HCT116 (cell line): ENCODE data around the gene C1QTNF3. TPM values are rescaled to one million over a fixed set of nuclear protein-coding genes. Genes with fewer than 3 reads are reported as not detected.

Source experiments
- ATAC-seq: fragments of 200-7000 bp; cut with Tn5 transposase; 2 replicates; pipeline ENCODE4 v1.9.1; 2020; ENCODE audit warnings: mild to moderate bottlenecking, moderate library complexity
- BruUV-seq: library from RNA; stranded (reverse); fragments of 400-500 nt; replicated peaks from 2 replicates; lab custom pipeline; 2021; lab: Mats Ljungman, UMichigan
- CTCF ChIA-PET: fragments of 300-600 bp; sonication (Branson Sonifier 250); formaldehyde crosslinking; loops from one replicate; lab custom pipeline; 2021; ENCODE audit warnings: antibody characterized with exemption; lab: Charles Lee
- POLR2A ChIA-PET: fragments of 300-600, 350-600 bp; sonication (Branson Sonifier 250); formaldehyde crosslinking; loops from one replicate; lab custom pipeline; 2021; ENCODE audit warnings: antibody characterized with exemption; lab: Charles Lee
- RAD21 ChIA-PET, 2 experiments: fragments of 300-600 bp; sonication (Branson Sonifier 250); formaldehyde crosslinking; loops; one replicate each; lab custom pipeline; 2023; ENCODE audit warnings: low total read pairs in 2 of 2; ENCODE audit not compliant: uncharacterized antibody in 2 of 2, unreplicated experiment in 2 of 2, low non-redundant PET in 1 of 2; lab: Charles Lee
- DNase-seq: peaks from one replicate; pipeline ENCODE4 v3.0.0-alpha.2; 2010; ENCODE audit warnings: low read depth, low spot score
- H2AFZ ChIP-seq: fragments of 200-600 bp; shearing (Covaris generic), sonication (generic); 2 replicates; pipeline ENCODE4 v1.6.1; 2017; ENCODE audit warnings: low read depth, mixed run types, mixed read lengths, antibody characterized with exemption, low read length; ENCODE audit not compliant: poor library complexity, severe bottlenecking
- H3K27ac ChIP-seq: 2 replicates; pipeline ENCODE4 v1.5.1; 2012; ENCODE audit warnings: low read depth, low read length
- H3K27me3 ChIP-seq: fragments of 200-600 bp; sonication (generic); 2 replicates; pipeline ENCODE4 v1.6.1; 2016; ENCODE audit warnings: mixed run types, low read length, mixed read lengths; ENCODE audit not compliant: insufficient read depth
- H3K36me3 ChIP-seq, 2 experiments: fragments of 200-500 bp in 1 of 2; fragments of 200-600 bp in 1 of 2; sonication (Bioruptor generic) in 1 of 2; sonication (generic) in 1 of 2; 2 replicates each; pipeline versions ENCODE4 v1.5.1 to v1.6.1; 2014 to 2016; ENCODE audit warnings: low read length in 2 of 2, inconsistent platforms in 1 of 2, mixed read lengths in 1 of 2, mixed run types in 1 of 2; ENCODE audit not compliant: insufficient read depth in 2 of 2, control insufficient read depth in 1 of 2
- H3K4me1 ChIP-seq, 2 experiments: fragments of 200-600 bp in 1 of 2; sonication (generic) in 1 of 2; 2 replicates each; pipeline versions ENCODE4 v1.5.1 to v1.6.1; 2012 to 2017; ENCODE audit warnings: low read length in 2 of 2, inconsistent platforms in 1 of 2, mild to moderate bottlenecking in 1 of 2, mixed read lengths in 1 of 2, mixed run types in 1 of 2, moderate library complexity in 1 of 2; ENCODE audit not compliant: insufficient read depth in 2 of 2, control insufficient read depth in 1 of 2
- H3K4me2 ChIP-seq: fragments of 200-600 bp; sonication (generic); 2 replicates; pipeline ENCODE4 v1.6.1; 2017; ENCODE audit warnings: mixed run types, low read length, mixed read lengths
- H3K4me3 ChIP-seq, 2 experiments: fragments of 200-600 bp in 1 of 2; sonication (generic) in 1 of 2; replicated peaks in 1 of 2; 2 replicates each; pipeline ENCODE4 v1.5.1; 2011 to 2016; ENCODE audit warnings: low read length in 2 of 2, control low read depth in 1 of 2, low read depth in 1 of 2, mild to moderate bottlenecking in 1 of 2, mixed read lengths in 1 of 2, mixed run types in 1 of 2
- H3K79me2 ChIP-seq: fragments of 200-600 bp; sonication (generic); 2 replicates; pipeline ENCODE4 v1.6.1; 2017; ENCODE audit warnings: mild to moderate bottlenecking, mixed run types, low read length, moderate library complexity, mixed read lengths; ENCODE audit not compliant: insufficient read depth
- H3K9ac ChIP-seq: fragments of 200-600 bp; sonication (generic); 2 replicates; pipeline ENCODE4 v1.6.1; 2016; ENCODE audit warnings: low read length, mixed read lengths
- H3K9me2 ChIP-seq: fragments of 200-600 bp; sonication (generic), shearing (Covaris generic); 2 replicates; pipeline ENCODE4 v1.6.1; 2017; ENCODE audit warnings: mixed run types, mild to moderate bottlenecking, moderate library complexity; ENCODE audit not compliant: insufficient read depth
- H3K9me3 ChIP-seq, 2 experiments: fragments of 200-500 bp in 1 of 2; fragments of 200-600 bp in 1 of 2; sonication (Bioruptor generic) in 1 of 2; sonication (generic) in 1 of 2; 2 replicates each; pipeline ENCODE4 v1.6.1; 2014 to 2017; ENCODE audit warnings: low read length in 2 of 2, mixed read lengths in 2 of 2, inconsistent platforms in 1 of 2, low read depth in 1 of 2, mild to moderate bottlenecking in 1 of 2, mixed run types in 1 of 2, moderate library complexity in 1 of 2; ENCODE audit not compliant: control insufficient read depth in 1 of 2, insufficient read depth in 1 of 2
- H4K20me1 ChIP-seq: fragments of 200-600 bp; sonication (generic), shearing (Covaris generic); 2 replicates; pipeline ENCODE4 v1.6.1; 2017; ENCODE audit warnings: mixed run types, mild to moderate bottlenecking, moderate library complexity; ENCODE audit not compliant: insufficient read depth
- CBX3 ChIP-seq: IDR thresholded peaks from 2 replicates; pipeline ENCODE4 v1.6.1; 2012; ENCODE audit warnings: low read depth
- CEBPB ChIP-seq: IDR thresholded peaks from 2 replicates; pipeline ENCODE4 v1.6.1; 2012; ENCODE audit warnings: low read depth
- EZH2phosphoT487 ChIP-seq: fragments of 200-600 bp; IDR thresholded peaks from 2 replicates; pipeline ENCODE4 v1.6.1; 2018; ENCODE audit warnings: antibody characterized with exemption, borderline replicate concordance
- JUND ChIP-seq: IDR thresholded peaks from 2 replicates; pipeline ENCODE4 v1.6.1; 2012
- POLR2A ChIP-seq: IDR thresholded peaks from 2 replicates; pipeline ENCODE4 v1.7.0; 2011; ENCODE audit warnings: borderline replicate concordance; ENCODE audit not compliant: insufficient read depth, insufficient read length; ENCODE audit errors: extremely low read depth
- POLR2AphosphoS5 ChIP-seq: IDR thresholded peaks from 2 replicates; pipeline ENCODE4 v1.6.1; 2011; ENCODE audit warnings: mild to moderate bottlenecking, low read depth, low read length, moderate library complexity
- SRF ChIP-seq: IDR thresholded peaks from 2 replicates; pipeline ENCODE4 v1.6.1; 2012; ENCODE audit warnings: low read depth
- TCF7L2 ChIP-seq: IDR thresholded peaks from 2 replicates; pipeline ENCODE4 v1.7.0; 2011; ENCODE audit warnings: borderline replicate concordance, inconsistent platforms; ENCODE audit not compliant: insufficient read depth, insufficient read length; ENCODE audit errors: extremely low read depth
- YY1 ChIP-seq: IDR thresholded peaks from 2 replicates; pipeline ENCODE4 v1.6.1; 2011; ENCODE audit warnings: low read length, low read depth, moderate library complexity, mild to moderate bottlenecking; ENCODE audit not compliant: insufficient replicate concordance; ENCODE audit errors: extremely low read depth
- intact Hi-C: fragments of 100-400 bp; cut with micrococcal nuclease; formaldehyde crosslinking; loops from 2 replicates; pipeline ENCODE4 v1.10.0; 2022
- total RNA-seq: library from RNA; stranded (reverse); gene quantifications from one replicate; pipeline ENCODE4 v1.2.1, GENCODE V29; 2021; ENCODE audit not compliant: unreplicated experiment
- TF ChIP-seq, protein P1 (sequence below): IDR thresholded peaks from 2 replicates; pipeline ENCODE4 v1.6.1; 2012
- TF ChIP-seq, protein P2 (sequence below): IDR thresholded peaks from 2 replicates; pipeline ENCODE4 v1.6.1; 2011; ENCODE audit warnings: mild to moderate bottlenecking, low read length, moderate library complexity; ENCODE audit not compliant: insufficient replicate concordance; ENCODE audit errors: extremely low read depth

The C1QTNF3 gene
- total RNA-seq, 1 experiment from 2014 or later: 2.6 TPM

DNA sequence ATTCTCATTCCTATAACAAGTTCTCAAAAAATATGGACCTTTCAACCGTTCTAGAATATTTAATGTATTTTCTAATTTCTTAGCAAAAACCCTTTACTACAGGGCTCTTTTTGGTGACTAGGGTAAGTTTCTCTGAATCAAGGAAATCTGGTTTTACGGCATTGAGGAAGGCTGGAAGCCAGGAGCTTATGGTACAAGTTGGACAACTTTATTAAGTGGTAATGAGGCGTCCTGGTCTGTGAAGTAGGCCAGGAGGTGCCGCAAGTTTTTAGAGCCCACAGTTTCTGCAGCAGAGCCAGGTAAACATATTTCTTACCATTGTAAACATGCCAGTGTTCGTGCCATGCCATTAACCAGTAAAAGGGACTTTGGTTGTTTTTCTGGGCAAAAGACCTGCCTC lies 14.6 kb upstream of the C1QTNF3 start:
- no peaks in the 10 kb centered on the region for H3K9me2 ChIP-seq
- H3K4me3 ChIP-seq: no peak overlapping the region
- ChIA-PET POLR2A (no interaction called here), CTCF (no interaction called here), RAD21 (no interaction called here)
- no peaks in the 10 kb centered on the region for H3K79me2 ChIP-seq
- no peaks in the 10 kb centered on the region for H3K4me1 ChIP-seq
- no peak overlapping the region for H3K27ac ChIP-seq
- ATAC-seq (no peak), DNase-seq (no peak)
- H4K20me1 ChIP-seq: no peaks in the 10 kb centered on the region
- H2AFZ ChIP-seq: no peak overlapping the region
- no TSS peak for BruUV-seq
- intact Hi-C loops: no loop called here
- no peaks in the 10 kb centered on the region for H3K27me3 ChIP-seq
- H3K4me2 ChIP-seq: no peak overlapping the region
- TF ChIP-seq CEBPB (no peak), POLR2A (no peak), POLR2AphosphoS5 (no peak), JUND (no peak), YY1 (no peak), TCF7L2 (no peak), CBX3 (no peak), EZH2phosphoT487 (no peak), SRF (no peak)
- TF ChIP-seq, protein P1, sequence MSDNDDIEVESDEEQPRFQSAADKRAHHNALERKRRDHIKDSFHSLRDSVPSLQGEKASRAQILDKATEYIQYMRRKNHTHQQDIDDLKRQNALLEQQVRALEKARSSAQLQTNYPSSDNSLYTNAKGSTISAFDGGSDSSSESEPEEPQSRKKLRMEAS: no peak
- TF ChIP-seq, protein P2, sequence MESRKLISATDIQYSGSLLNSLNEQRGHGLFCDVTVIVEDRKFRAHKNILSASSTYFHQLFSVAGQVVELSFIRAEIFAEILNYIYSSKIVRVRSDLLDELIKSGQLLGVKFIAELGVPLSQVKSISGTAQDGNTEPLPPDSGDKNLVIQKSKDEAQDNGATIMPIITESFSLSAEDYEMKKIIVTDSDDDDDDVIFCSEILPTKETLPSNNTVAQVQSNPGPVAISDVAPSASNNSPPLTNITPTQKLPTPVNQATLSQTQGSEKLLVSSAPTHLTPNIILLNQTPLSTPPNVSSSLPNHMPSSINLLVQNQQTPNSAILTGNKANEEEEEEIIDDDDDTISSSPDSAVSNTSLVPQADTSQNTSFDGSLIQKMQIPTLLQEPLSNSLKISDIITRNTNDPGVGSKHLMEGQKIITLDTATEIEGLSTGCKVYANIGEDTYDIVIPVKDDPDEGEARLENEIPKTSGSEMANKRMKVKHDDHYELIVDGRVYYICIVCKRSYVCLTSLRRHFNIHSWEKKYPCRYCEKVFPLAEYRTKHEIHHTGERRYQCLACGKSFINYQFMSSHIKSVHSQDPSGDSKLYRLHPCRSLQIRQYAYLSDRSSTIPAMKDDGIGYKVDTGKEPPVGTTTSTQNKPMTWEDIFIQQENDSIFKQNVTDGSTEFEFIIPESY: no peak
- no peak overlapping the region for H3K9ac ChIP-seq
- H3K36me3 ChIP-seq: no peaks in the 10 kb centered on the region
- no peaks in the 10 kb centered on the region for H3K9me3 ChIP-seq
